ENCODE data around the gene PIEZO1. TPM values are rescaled to one million over a fixed set of nuclear protein-coding genes. Genes with fewer than 3 reads are reported as not detected.

Gene PIEZO1
- total RNA-seq, 1 donor from 2014 or later, result 17.8 TPM

DNA sequence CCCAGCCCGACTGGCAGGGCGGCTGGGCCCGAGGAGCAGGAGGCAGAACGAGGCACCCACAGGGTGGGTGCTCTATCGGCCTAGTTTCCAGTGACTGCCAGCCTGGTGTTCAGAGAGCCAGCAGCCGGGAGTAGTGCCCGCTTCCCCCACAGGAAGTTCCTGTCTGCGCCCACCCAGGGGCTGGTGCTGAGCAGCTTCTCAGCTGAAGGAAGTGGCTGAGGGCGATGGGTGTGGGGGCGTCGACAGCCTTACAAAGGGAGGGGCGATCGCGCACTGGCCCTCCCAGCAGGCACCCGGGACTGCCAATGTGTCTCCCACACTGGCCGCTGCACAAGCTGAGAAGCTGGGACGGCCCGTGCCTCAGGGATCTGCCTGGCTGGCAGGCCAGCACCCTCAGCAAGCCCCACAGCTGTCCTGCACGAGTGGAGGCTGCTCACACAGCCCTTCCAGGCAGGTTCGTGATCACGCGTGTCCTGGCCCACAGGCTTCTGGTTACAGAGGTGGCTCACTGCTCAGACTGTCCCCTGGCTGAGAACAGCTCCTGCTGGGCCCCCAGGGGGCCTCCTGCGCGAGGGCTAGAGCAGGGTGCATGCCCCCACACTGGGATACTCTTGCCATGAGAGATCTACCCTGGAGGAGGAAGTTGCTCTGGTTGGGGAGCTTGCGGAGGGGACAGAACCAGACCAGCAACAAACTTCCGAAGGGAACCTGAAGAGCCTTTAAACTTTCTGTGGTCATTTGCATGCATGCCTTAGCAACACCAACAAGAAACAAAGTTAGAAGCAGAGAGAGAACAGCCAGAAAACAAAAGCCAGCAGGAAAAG is 81.3 kb downstream of the PIEZO1 start:
- Mint-ChIP-seq H3K27me3 (ENCODE audit: low read depth) (no peaks in the 10 kb centered on the region), H3K36me3 (ENCODE audit: low read depth) (no peaks in the 10 kb centered on the region), H3K9me3 (no peaks in the 10 kb centered on the region), H3K27ac (ENCODE audit: unreplicated experiment) (no peak overlapping the region), H3K4me3 (peak overlapping the region; percentile 83), H3K4me1 (peaks cover 18% of the 10 kb centered on the region)
- TF ChIP-seq, protein P1, sequence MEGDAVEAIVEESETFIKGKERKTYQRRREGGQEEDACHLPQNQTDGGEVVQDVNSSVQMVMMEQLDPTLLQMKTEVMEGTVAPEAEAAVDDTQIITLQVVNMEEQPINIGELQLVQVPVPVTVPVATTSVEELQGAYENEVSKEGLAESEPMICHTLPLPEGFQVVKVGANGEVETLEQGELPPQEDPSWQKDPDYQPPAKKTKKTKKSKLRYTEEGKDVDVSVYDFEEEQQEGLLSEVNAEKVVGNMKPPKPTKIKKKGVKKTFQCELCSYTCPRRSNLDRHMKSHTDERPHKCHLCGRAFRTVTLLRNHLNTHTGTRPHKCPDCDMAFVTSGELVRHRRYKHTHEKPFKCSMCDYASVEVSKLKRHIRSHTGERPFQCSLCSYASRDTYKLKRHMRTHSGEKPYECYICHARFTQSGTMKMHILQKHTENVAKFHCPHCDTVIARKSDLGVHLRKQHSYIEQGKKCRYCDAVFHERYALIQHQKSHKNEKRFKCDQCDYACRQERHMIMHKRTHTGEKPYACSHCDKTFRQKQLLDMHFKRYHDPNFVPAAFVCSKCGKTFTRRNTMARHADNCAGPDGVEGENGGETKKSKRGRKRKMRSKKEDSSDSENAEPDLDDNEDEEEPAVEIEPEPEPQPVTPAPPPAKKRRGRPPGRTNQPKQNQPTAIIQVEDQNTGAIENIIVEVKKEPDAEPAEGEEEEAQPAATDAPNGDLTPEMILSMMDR (conservative IDR thresholded peaks at IDR 0.05), result no peak
- no peak for DNase-seq (ENCODE audit: low read depth, low spot score)

DNA sequence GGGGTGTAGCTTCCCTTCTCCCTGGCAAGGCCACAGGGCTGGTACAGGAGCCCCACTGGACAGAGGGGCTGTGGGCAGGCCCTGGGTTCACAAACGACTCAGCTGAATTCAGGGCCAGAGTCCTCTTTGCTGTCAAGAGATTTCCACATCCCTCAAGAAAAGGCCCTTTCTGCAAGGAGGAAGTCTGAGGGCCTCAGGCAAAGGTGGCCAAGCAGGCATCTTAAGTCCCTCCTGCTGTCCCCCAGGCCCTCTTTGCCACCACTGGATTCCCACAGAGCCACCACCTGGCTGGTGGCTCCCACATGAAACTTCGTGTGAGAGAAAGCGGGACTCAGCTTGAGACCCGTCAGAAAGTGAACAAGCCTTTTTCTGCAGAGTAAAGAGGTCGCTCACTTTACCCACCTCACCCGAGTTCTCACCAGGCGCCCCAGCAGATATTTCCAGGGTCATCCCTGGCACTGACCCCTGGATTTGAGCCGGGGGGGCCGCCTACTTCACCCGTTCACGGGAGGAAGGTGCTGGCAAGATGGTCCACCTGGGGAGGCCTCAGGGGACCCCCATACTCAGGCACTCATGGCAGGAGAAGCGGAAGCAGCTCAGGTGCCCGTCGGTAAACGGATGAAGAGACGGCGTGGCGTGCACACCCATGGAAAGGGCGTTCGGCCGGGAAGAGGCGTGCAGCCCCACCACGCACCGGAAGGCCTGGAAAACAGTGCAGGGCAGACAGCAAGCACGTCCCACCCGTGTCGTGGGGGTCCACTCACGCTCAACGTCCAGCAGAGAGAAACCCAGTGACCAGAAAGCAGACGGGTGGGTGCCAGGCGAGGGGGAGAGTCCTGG is 82.4 kb downstream of the PIEZO1 start:
- TF ChIP-seq, protein P1 (conservative IDR thresholded peaks at IDR 0.05), result no peak
- Mint-ChIP-seq H3K36me3 (ENCODE audit: low read depth) (no peaks in the 10 kb centered on the region), H3K4me3 (peak overlapping the region; percentile 83), H3K27ac (ENCODE audit: unreplicated experiment) (no peak overlapping the region), H3K9me3 (no peaks in the 10 kb centered on the region), H3K4me1 (peaks cover 18% of the 10 kb centered on the region), H3K27me3 (ENCODE audit: low read depth) (no peaks in the 10 kb centered on the region)
- DNase-seq (ENCODE audit: low read depth, low spot score), result no peak

DNA sequence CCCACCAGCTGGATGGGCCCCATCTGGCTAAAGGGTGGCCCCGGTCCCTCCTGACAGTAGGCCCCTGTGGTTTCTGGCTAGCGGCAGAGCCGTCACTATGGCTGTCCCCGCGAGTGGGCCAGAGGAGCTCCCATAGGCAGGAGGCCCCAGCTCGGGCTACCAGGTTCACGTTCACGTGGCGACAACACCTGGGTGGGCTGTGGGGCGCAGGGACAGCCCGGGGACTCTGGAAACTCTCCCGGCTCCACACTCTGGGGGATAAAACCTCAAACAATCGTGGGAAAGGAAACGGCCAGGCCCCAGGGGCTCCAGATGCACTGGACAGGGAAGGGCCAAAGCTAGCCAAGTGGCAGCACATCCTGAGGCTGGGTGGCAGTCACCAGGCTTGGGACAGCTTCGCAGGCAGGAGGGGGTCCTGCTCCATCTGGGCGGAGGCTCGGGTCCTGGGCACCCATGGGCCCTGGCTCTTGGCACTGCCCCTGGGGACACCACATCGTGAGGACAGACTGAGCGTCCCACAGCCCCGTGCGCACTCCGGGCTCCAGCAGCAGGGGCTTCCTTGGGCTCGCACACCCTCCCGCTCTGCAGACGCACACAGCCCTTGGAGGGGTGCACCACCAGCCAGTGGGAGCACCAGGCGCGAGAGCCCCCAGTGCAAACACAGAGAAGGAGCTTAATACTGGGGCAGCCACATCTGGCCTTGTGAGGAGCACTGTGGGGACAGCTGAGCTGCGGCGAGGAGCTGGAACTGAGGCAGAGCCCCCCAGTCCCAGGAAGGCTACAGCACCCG is 83.2 kb downstream of the PIEZO1 start:
- no peak for DNase-seq (ENCODE audit: low read depth, low spot score)
- Mint-ChIP-seq H3K4me3 (no peak overlapping the region), H3K9me3 (no peaks in the 10 kb centered on the region), H3K36me3 (ENCODE audit: low read depth) (no peaks in the 10 kb centered on the region), H3K27me3 (ENCODE audit: low read depth) (no peaks in the 10 kb centered on the region), H3K27ac (ENCODE audit: unreplicated experiment) (no peak overlapping the region), H3K4me1 (peaks cover 11% of the 10 kb centered on the region)
- TF ChIP-seq, protein P1 (conservative IDR thresholded peaks at IDR 0.05), result no peak

DNA sequence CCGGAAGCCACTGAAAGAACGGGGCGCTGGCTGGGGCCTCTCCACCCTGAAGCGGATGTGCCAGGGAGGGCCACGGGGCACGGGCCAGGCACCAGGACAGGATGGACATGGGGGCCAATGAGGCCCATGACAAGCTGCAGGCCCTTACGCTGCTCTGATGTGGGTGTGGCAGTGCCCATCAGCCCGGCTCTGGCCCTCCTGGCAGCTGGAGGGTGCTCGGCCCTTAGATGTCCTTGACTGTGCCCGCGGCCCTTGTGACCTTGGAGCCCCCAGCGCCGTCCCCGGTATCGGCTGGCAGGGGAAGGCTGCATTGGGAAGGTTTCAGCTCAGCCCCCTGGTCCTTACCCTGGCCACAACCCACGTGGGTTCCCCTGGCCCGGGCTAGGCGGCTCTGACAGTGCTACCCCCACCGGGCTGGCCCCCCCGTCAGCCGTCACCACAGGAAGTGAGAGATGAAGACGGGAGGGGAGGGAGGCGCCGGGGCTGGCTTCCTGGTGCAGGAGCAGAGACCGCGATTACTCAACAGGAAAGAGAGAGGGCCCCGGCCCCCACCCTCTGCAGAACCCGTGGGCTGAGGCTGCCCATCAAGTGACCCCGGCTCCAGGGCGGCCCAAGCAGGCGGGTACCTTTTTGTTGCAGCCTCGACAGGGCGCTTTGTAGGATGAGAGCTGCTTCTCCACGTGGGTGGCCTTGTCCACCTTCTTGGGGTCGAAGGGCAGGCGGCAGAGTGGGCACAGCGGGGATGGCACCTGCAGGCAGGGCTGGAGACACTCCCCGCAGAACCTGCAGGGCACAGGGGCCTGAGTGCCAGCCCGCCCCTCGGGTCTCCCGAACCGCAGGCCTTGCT is 84.2 kb downstream of the PIEZO1 start:
- Mint-ChIP-seq H3K9me3 (no peaks in the 10 kb centered on the region), H3K27ac (ENCODE audit: unreplicated experiment) (no peak overlapping the region), H3K36me3 (ENCODE audit: low read depth) (no peaks in the 10 kb centered on the region), H3K27me3 (ENCODE audit: low read depth) (no peaks in the 10 kb centered on the region), H3K4me3 (no peak overlapping the region), H3K4me1 (peaks cover 11% of the 10 kb centered on the region)
- DNase-seq (ENCODE audit: low read depth, low spot score), result no peak
- TF ChIP-seq, protein P1 (conservative IDR thresholded peaks at IDR 0.05), result no peak

DNA sequence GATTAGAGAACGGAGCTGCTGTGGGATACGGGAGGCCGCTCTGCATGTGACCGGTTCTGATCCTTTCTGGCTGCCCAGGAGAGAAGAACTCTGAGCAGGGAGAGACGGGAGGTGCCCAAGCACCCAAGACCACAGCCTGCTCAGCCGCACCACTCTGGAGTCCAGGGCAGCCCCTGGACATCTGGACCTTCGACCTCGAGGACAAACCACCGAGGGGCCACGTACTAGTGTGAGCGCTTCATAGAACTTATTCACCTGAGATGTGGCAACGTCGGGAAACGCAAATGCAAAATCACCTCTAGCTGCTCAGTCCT is 84.7 kb downstream of the PIEZO1 start:
- H3K4me1 Mint-ChIP-seq, result peaks cover 8% of the 10 kb centered on the region
- H3K27ac Mint-ChIP-seq (ENCODE audit: unreplicated experiment), result no peak overlapping the region
- no peak overlapping the region for H3K4me3 Mint-ChIP-seq
- H3K9me3 Mint-ChIP-seq, result no peaks in the 10 kb centered on the region
- H3K36me3 Mint-ChIP-seq (ENCODE audit: low read depth), result no peaks in the 10 kb centered on the region
- TF ChIP-seq, protein P1 (conservative IDR thresholded peaks at IDR 0.05), result no peak
- no peaks in the 10 kb centered on the region for H3K27me3 Mint-ChIP-seq (ENCODE audit: low read depth)
- no peak for DNase-seq (ENCODE audit: low read depth, low spot score)

Data from neural crest cell (in vitro differentiated cells).